Ishikawa (cell line): ENCODE results near the gene FGD6.

Experiments used
- CEBPB ChIP-seq: IDR thresholded peaks from 2 replicates; pipeline ENCODE4 v1.6.1; 2012
- EP300 ChIP-seq: IDR thresholded peaks from 2 replicates; pipeline ENCODE4 v1.6.1; 2012; ENCODE audit warnings: borderline replicate concordance
- FOXM1 ChIP-seq: IDR thresholded peaks from 2 replicates; pipeline ENCODE4 v1.6.1; 2012; ENCODE audit warnings: low read depth, borderline replicate concordance
- TAF1 ChIP-seq: IDR thresholded peaks from 2 replicates; pipeline ENCODE4 v1.6.1; 2012; ENCODE audit warnings: low read depth, mild to moderate bottlenecking
- TEAD4 ChIP-seq: IDR thresholded peaks from 2 replicates; pipeline ENCODE4 v1.6.1; 2012
- YY1 ChIP-seq: IDR thresholded peaks from 2 replicates; pipeline ENCODE4 v1.6.1; 2012; ENCODE audit warnings: low read depth
- TF ChIP-seq, protein P1 (sequence below): IDR thresholded peaks from 2 replicates; pipeline ENCODE4 v1.6.1; 2012; ENCODE audit warnings: low read depth, mild to moderate bottlenecking
- TF ChIP-seq, protein P2 (sequence below): IDR thresholded peaks from 2 replicates; pipeline ENCODE4 v1.6.1; 2012

DNA sequence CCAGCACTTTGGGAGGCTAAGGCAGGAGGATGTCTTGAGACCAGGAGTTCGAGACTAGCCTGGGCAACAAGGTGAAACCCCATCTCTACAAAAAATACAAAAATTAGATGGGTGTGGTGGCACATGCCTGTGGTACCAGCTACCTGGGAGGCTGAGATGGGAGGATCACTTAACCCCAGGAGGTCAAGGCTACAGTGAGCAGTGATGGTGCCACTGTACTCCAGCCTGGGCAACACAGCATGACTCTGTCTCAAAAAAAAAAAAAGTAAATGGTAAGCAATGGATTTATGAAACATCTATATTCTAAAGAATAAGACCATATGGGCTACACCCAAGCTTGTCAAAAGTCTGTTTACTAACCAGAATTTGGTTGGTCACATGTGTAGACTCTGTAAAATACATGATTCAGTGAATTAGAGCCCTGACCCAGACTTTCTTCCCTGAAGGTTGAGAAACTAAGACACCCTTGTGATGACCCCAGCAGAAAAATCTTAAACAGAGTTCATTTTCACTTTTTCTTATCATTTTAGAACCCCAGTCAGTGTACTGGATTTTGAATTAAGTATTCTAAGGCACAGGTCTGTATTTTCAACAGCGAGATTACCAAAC lies 12.1 kb downstream of the FGD6 start:
- TF ChIP-seq, protein P1, sequence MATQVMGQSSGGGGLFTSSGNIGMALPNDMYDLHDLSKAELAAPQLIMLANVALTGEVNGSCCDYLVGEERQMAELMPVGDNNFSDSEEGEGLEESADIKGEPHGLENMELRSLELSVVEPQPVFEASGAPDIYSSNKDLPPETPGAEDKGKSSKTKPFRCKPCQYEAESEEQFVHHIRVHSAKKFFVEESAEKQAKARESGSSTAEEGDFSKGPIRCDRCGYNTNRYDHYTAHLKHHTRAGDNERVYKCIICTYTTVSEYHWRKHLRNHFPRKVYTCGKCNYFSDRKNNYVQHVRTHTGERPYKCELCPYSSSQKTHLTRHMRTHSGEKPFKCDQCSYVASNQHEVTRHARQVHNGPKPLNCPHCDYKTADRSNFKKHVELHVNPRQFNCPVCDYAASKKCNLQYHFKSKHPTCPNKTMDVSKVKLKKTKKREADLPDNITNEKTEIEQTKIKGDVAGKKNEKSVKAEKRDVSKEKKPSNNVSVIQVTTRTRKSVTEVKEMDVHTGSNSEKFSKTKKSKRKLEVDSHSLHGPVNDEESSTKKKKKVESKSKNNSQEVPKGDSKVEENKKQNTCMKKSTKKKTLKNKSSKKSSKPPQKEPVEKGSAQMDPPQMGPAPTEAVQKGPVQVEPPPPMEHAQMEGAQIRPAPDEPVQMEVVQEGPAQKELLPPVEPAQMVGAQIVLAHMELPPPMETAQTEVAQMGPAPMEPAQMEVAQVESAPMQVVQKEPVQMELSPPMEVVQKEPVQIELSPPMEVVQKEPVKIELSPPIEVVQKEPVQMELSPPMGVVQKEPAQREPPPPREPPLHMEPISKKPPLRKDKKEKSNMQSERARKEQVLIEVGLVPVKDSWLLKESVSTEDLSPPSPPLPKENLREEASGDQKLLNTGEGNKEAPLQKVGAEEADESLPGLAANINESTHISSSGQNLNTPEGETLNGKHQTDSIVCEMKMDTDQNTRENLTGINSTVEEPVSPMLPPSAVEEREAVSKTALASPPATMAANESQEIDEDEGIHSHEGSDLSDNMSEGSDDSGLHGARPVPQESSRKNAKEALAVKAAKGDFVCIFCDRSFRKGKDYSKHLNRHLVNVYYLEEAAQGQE = no peak
- TF ChIP-seq, protein P2, sequence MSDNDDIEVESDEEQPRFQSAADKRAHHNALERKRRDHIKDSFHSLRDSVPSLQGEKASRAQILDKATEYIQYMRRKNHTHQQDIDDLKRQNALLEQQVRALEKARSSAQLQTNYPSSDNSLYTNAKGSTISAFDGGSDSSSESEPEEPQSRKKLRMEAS = no peak
- TF ChIP-seq YY1 (no peak), CEBPB (no peak), EP300 (no peak), FOXM1 (no peak), TAF1 (no peak), TEAD4 (no peak)
